HepG2 (cell line): ENCODE data around the gene FKBP5. TPM values are rescaled to one million over a fixed set of nuclear protein-coding genes. Genes with fewer than 3 reads are reported as not detected.

Experiments used
- ATAC-seq: fragments of 200-7000 bp; cut with Tn5 transposase; 3 replicates; pipeline ENCODE4 v1.9.1; 2020; ENCODE audit warnings: mild to moderate bottlenecking, moderate library complexity
- BruUV-seq: library from RNA; stranded (reverse); fragments of 400-500 nt; replicated peaks from 2 replicates; lab custom pipeline; 2021; lab: Mats Ljungman, UMichigan
- CTCF ChIA-PET: fragments of 300-600 bp; formaldehyde crosslinking; extraction: SDS; loops from one replicate; lab custom pipeline; 2021; ENCODE audit warnings: low total read pairs, inconsistent platforms, low intra/inter-chr PET ratio; lab: Yijun Ruan, JAX
- POLR2A ChIA-PET: fragments of 350-600 bp; sonication (Branson Sonifier 250); formaldehyde crosslinking; loops from one replicate; lab custom pipeline; 2020; ENCODE audit warnings: antibody characterized with exemption, inconsistent platforms; lab: Yijun Ruan, JAX
- DNase-seq: peaks from one replicate; pipeline ENCODE4 v3.0.0-alpha.2; 2015; ENCODE audit warnings: low spot score
- FAIRE-seq: peaks from 3 replicates; lab custom pipeline; 2011; peaks lifted over from hg19 to GRCh38; lab: Jason Lieb, UNC
- H2AFZ ChIP-seq: one replicate; pipeline ENCODE4 v1.6.1; 2011; ENCODE audit warnings: low read length, inconsistent platforms
- H3K27ac ChIP-seq: fragments of 300-600 bp; 3 replicates; pipeline ENCODE4 v1.8.0; 2011; ENCODE audit warnings: mixed run types, mild to moderate bottlenecking, mixed read lengths, low read length, inconsistent platforms; ENCODE audit not compliant: insufficient read depth; ENCODE audit errors: extremely low read length
- H3K27me3 ChIP-seq, 2 experiments: fragments of 200-600 bp in 1 of 2; 2 replicates in 1 of 2; 3 replicates in 1 of 2; pipeline versions ENCODE4 v1.6.0 to v1.8.0; 2011; ENCODE audit warnings: low read length in 2 of 2, mild to moderate bottlenecking in 2 of 2, moderate library complexity in 2 of 2, inconsistent platforms in 1 of 2; ENCODE audit not compliant: insufficient read depth in 2 of 2, control insufficient read depth in 1 of 2
- H3K36me3 ChIP-seq, 2 experiments: fragments of 200-600 bp in 1 of 2; replicated peaks in 1 of 2; 2 replicates in 1 of 2; 3 replicates in 1 of 2; pipeline versions ENCODE4 v1.5.1 to v1.8.0; 2011; ENCODE audit warnings: low read length in 2 of 2, inconsistent platforms in 1 of 2; ENCODE audit not compliant: insufficient read depth in 2 of 2, control insufficient read depth in 1 of 2
- H3K4me1 ChIP-seq: 2 replicates; pipeline ENCODE4 v1.5.1; 2012; ENCODE audit warnings: low read length, inconsistent platforms; ENCODE audit not compliant: insufficient read depth
- H3K4me2 ChIP-seq: 2 replicates; pipeline ENCODE4 v1.6.0; 2011; ENCODE audit warnings: low read depth, low read length, inconsistent platforms
- H3K4me3 ChIP-seq, 3 experiments: fragments of 200-600 bp in 1 of 3; sonication (generic), shearing (Covaris generic) in 1 of 3; replicated peaks in 1 of 3; 2 replicates each; pipeline ENCODE4 v1.5.1; 2011 to 2016; ENCODE audit warnings: low read length in 3 of 3, inconsistent platforms in 2 of 3, low read depth in 2 of 3, mild to moderate bottlenecking in 2 of 3, control low read depth in 1 of 3, mixed read lengths in 1 of 3; ENCODE audit not compliant: insufficient read depth in 1 of 3
- H3K79me2 ChIP-seq: one replicate; pipeline ENCODE4 v1.6.1; 2011; ENCODE audit warnings: low read length, inconsistent platforms; ENCODE audit not compliant: insufficient read depth
- H3K9ac ChIP-seq: 2 replicates; pipeline ENCODE4 v1.6.0; 2011; ENCODE audit warnings: mild to moderate bottlenecking, low read depth, low read length, inconsistent platforms; ENCODE audit not compliant: insufficient read depth
- H3K9me3 ChIP-seq: 2 replicates; pipeline ENCODE4 v1.5.1; 2012; ENCODE audit warnings: mild to moderate bottlenecking, low read length
- H4K20me1 ChIP-seq: 2 replicates; pipeline ENCODE4 v1.6.0; 2011; ENCODE audit warnings: inconsistent platforms, mild to moderate bottlenecking, low read length, moderate library complexity; ENCODE audit not compliant: insufficient read depth
- ATF7-NPFF ChIP-seq: sonication (generic); formaldehyde crosslinking; IDR thresholded peaks from 2 replicates; pipeline ENCODE4 v1.8.1; 2023; ENCODE audit warnings: mild to moderate bottlenecking, low read depth, missing genetic modification reagents, moderate library complexity
- CBX1 ChIP-seq: IDR thresholded peaks from one replicate; pipeline ENCODE4 v1.6.1; 2016; ENCODE audit warnings: antibody characterized with exemption, low read depth
- NFIB ChIP-seq: sonication (generic); formaldehyde crosslinking; IDR thresholded peaks from 2 replicates; pipeline ENCODE4 v1.9.0; 2021; ENCODE audit warnings: missing genetic modification reagents, mild to moderate bottlenecking, borderline replicate concordance
- SP5 ChIP-seq: IDR thresholded peaks from 2 replicates; pipeline ENCODE4 v1.6.1; 2016; ENCODE audit warnings: low read depth, borderline replicate concordance
- SRSF4 ChIP-seq: fragments of 200-400 bp; formaldehyde crosslinking; IDR thresholded peaks from one replicate; pipeline ENCODE4 v1.6.1; 2018; ENCODE audit warnings: mild to moderate bottlenecking, low read depth, low read length, moderate library complexity; ENCODE audit not compliant: poor library complexity, severe bottlenecking
- ZNF530 ChIP-seq: sonication (generic); formaldehyde crosslinking; IDR thresholded peaks from 2 replicates; pipeline ENCODE4 v1.5.0; 2020; ENCODE audit warnings: low read depth, mild to moderate bottlenecking, missing genetic modification reagents
- WGBS: methylation state at CpG from one replicate; pipeline ENCODE4 v1.1.6; 2017; ENCODE audit warnings: low lambda C conversion rate; 5-methylcytosine and 5-hydroxymethylcytosine counted together
- in situ Hi-C: cut with HindIII; loops from 2 replicates; pipeline ENCODE4 v1.10.0; 2017; ENCODE audit warnings: low pct_unique_long_range_greater_than_20kb; ENCODE audit not compliant: extremely low pct_ligation_motif_present
- intact Hi-C: fragments of 100-400 bp; cut with micrococcal nuclease; formaldehyde crosslinking; loops from one replicate; pipeline ENCODE4 v1.10.0; 2022; ENCODE audit not compliant: unreplicated experiment
- polyA plus RNA-seq, 8 experiments: library from polyadenylated mRNA; depleted of rRNA in 3 of 8; stranded (reverse) in 7 of 8; unstranded in 1 of 8; fragments of >200 nt; fragmentation: Illumina TruSeq in 4 of 8; extraction: Trizol in 4 of 8; gene quantifications; 2 replicates each; pipeline versions ENCODE4 v1.2.1 to v1.2.3, GENCODE V29; 2011 to 2016; ENCODE audit warnings: low read depth in 4 of 8, missing spikeins in 1 of 8, mixed read lengths in 1 of 8; ENCODE audit not compliant: insufficient read depth in 1 of 8
- total RNA-seq, 5 experiments: library from RNA; depleted of rRNA; stranded (reverse); fragments of >200 nt; fragmentation: Illumina TruSeq; extraction: Trizol; gene quantifications; 2 replicates each; pipeline ENCODE4 v1.2.3, GENCODE V29; 2016; ENCODE audit warnings: low read depth in 1 of 5
- TF ChIP-seq, protein P1 (sequence below): sonication (generic); formaldehyde crosslinking; IDR thresholded peaks from 2 replicates; pipeline ENCODE4 v1.4.0; 2020; ENCODE audit warnings: mild to moderate bottlenecking, missing genetic modification reagents
- TF ChIP-seq, protein P2 (sequence below), 2 experiments: fragments of 450-650 bp in 1 of 2; sonication (generic) in 1 of 2; formaldehyde crosslinking; IDR thresholded peaks; 2 replicates each; pipeline versions ENCODE4 v1.5.0 to v1.8.0; 2020 to 2022; ENCODE audit warnings: mild to moderate bottlenecking in 1 of 2, missing genetic modification reagents in 1 of 2

Gene FKBP5
- total and polyA plus RNA-seq, 2 of the 13 experiments (the other 11 are each of a cell fraction or from before 2014, with no cell fraction given), result 8.0 to 17.4 TPM

DNA sequence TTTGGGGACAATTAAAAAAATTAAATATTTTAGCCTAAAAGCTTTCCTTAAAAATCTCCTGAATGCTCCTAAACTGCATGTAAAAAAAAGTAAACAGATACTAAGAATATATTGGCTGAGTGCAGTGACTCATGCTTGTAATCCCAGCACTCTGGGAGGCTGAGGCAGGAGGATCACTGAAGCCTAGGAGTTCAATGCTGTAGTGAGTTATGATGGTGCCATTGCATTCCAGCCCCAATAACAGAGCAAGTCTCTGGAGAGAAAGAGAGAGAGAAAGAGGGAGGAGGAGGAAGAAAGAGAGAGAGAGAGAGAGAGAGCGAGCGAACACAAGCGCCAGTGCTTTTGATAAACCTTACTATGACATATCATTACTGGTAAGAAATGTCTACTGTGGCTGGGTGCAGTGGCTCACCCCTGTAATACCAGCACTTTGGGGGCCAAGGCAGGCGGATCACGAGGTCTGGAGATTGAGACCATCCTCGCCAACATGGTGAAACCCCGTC lies 58.8 kb downstream of the FKBP5 start:
- BruUV-seq, result no TSS peak
- CTCF ChIA-PET, result no interaction called here
- intact Hi-C loops (no loop called here), in situ Hi-C loops (no loop called here)
- no peaks in the 10 kb centered on the region for H4K20me1 ChIP-seq
- H3K4me3 ChIP-seq, result no peak overlapping the region
- H3K4me2 ChIP-seq, result no peak overlapping the region
- H3K27ac ChIP-seq, result no peak overlapping the region
- peaks cover 0 to under 1% of the 10 kb centered on the region in 2 experiments; a peak in 3 of 5 replicates for H3K36me3 ChIP-seq
- no peak overlapping the region for H3K9ac ChIP-seq
- WGBS, result 94% methylated on average over 7 of the region's 7 CpGs
- ATAC-seq, result no peak
- H3K79me2 ChIP-seq, result no peaks in the 10 kb centered on the region
- H3K4me1 ChIP-seq, result no peaks in the 10 kb centered on the region
- no peak overlapping the region for H2AFZ ChIP-seq
- H3K27me3 ChIP-seq, result no peaks in the 10 kb centered on the region
- DNase-seq, result no peak
- FAIRE-seq, result no peak
- POLR2A ChIA-PET, result no interaction called here
- H3K9me3 ChIP-seq, result no peaks in the 10 kb centered on the region
- TF ChIP-seq CBX1 (no peak), ATF7-NPFF (no peak), SP5 (CRISPR knock-in tag) (no peak), NFIB (CRISPR knock-in tag) (no peak), SRSF4 (no peak), ZNF530 (CRISPR knock-in tag) (no peak)
- TF ChIP-seq, protein P1, sequence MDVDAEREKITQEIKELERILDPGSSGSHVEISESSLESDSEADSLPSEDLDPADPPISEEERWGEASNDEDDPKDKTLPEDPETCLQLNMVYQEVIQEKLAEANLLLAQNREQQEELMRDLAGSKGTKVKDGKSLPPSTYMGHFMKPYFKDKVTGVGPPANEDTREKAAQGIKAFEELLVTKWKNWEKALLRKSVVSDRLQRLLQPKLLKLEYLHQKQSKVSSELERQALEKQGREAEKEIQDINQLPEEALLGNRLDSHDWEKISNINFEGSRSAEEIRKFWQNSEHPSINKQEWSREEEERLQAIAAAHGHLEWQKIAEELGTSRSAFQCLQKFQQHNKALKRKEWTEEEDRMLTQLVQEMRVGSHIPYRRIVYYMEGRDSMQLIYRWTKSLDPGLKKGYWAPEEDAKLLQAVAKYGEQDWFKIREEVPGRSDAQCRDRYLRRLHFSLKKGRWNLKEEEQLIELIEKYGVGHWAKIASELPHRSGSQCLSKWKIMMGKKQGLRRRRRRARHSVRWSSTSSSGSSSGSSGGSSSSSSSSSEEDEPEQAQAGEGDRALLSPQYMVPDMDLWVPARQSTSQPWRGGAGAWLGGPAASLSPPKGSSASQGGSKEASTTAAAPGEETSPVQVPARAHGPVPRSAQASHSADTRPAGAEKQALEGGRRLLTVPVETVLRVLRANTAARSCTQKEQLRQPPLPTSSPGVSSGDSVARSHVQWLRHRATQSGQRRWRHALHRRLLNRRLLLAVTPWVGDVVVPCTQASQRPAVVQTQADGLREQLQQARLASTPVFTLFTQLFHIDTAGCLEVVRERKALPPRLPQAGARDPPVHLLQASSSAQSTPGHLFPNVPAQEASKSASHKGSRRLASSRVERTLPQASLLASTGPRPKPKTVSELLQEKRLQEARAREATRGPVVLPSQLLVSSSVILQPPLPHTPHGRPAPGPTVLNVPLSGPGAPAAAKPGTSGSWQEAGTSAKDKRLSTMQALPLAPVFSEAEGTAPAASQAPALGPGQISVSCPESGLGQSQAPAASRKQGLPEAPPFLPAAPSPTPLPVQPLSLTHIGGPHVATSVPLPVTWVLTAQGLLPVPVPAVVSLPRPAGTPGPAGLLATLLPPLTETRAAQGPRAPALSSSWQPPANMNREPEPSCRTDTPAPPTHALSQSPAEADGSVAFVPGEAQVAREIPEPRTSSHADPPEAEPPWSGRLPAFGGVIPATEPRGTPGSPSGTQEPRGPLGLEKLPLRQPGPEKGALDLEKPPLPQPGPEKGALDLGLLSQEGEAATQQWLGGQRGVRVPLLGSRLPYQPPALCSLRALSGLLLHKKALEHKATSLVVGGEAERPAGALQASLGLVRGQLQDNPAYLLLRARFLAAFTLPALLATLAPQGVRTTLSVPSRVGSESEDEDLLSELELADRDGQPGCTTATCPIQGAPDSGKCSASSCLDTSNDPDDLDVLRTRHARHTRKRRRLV, result no peak
- TF ChIP-seq, protein P2, sequence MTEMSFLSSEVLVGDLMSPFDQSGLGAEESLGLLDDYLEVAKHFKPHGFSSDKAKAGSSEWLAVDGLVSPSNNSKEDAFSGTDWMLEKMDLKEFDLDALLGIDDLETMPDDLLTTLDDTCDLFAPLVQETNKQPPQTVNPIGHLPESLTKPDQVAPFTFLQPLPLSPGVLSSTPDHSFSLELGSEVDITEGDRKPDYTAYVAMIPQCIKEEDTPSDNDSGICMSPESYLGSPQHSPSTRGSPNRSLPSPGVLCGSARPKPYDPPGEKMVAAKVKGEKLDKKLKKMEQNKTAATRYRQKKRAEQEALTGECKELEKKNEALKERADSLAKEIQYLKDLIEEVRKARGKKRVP (CRISPR knock-in tag; IDR thresholded peaks at IDR 0.05), result no peak
